Kidney glomerular epithelial cell (primary cell): ENCODE data around the gene JPT2.

ENCODE experiments used
- DNase-seq: peaks from one replicate; lab custom pipeline; 2025; lab: John Stamatoyannopoulos, UW

JPT2 gene

GRCh38 chr16:1677942-1678499, at the start of gene JPT2:
TSS of gene JPT2 (plus strand) at chr16:1678279. CDS start at chr16:1678313, 34 bp downstream.
- peak; percentile 85 for DNase-seq

- DNase-seq: no peak
These were observed 47.4 kb upstream of the JPT2 start for GRCh38 chr16:1630450-1631213.

- DNase-seq: no peak
These were observed 46.8 kb upstream of the JPT2 start for GRCh38 chr16:1631230-1631629.

GRCh38 chr16:1631931-1632637, 46.0 kb upstream of the JPT2 start:
- no peak for DNase-seq

GRCh38 chr16:1632638-1632970, 45.5 kb upstream of the JPT2 start:
- no peak for DNase-seq

DNA sequence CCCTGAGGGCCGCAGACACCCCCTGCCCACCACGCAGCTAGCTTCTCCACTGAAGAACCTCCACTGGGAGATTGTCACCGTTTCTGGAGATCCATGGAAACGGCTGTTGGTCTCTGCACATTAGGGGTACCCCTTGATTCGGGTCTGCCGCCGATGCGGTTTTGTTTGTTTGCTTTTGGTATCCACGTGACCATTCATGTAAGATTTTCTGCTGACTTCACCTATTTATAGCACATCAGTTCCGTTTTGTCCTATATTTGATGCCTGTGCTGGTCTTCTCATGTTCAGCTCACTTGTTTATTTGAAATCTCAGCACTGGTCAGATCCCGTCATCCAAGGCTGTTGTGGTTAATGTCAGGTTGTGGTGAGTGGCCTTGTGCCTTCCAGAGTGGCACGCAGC, 44.8 kb upstream of the JPT2 start:
- no peak for DNase-seq

- DNase-seq: no peak
These were observed 43.5 kb upstream of the JPT2 start for GRCh38 chr16:1634541-1634940.

- no peak for DNase-seq
These were observed 43.0 kb upstream of the JPT2 start for GRCh38 chr16:1635070-1635469.

- no peak for DNase-seq
These were observed 40.6 kb upstream of the JPT2 start for GRCh38 chr16:1637526-1637925.

DNA sequence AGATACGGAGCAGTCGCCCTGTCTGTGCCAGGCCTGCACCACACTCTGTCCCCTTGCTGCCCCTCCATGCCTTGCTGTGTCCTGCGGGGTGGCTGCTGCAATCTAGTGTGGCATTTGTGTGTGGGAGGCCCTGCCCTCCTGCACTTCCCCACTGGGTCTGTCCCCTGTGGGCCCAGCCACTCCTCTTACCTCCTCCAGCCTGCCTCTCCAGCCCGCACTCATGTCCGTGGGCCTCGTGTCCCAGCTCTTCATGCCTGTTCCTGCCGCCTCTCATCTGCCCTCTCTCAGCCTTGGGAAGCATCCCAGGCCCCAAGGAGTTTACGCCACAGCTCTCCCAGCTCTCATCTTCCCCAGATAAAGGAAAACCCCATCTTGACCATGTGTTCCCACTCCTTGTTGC, 39.3 kb upstream of the JPT2 start:
- DNase-seq: no peak

DNA sequence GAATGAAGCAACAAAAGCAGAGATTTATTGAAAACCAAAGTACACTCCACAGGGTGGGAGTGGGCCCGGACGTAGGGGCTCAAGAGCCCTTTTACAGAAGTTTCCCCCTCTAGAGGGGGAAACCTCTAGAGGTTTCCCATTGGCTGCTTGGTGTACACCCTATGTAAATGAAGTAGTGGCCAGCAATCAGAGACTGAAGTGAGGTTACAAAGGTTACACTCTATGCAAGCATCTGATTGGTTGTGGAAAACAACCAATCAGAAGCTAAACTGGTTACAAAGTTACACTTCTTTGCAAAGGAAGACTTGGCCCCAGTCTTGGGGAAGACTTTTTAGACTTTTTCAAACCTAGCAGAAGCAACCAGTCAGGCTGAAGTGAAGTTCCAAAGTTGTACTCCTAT, 38.8 kb upstream of the JPT2 start:
- DNase-seq: no peak

DNA sequence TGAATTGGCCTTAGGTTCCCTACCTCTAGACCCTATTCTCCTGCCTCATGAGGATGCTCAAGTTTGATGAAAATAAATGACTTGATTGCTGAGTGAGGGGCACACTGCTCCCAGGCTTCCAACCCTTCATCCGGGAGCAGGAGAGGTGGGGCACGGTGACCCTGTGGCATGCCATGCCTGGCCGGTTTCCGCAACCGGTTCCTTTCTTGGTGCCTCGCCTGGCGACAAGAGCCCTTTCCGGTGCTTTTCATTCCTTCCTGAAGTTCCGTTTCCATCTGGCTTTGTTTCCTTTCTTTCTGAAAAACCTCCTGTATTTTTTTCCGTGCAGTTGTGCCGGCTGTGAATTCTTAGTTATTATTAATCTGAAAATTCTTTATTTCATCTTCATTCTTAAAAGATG, 38.2 kb upstream of the JPT2 start:
- DNase-seq: no peak

- no peak for DNase-seq
These were observed 37.7 kb upstream of the JPT2 start for GRCh38 chr16:1640261-1640941.

DNA sequence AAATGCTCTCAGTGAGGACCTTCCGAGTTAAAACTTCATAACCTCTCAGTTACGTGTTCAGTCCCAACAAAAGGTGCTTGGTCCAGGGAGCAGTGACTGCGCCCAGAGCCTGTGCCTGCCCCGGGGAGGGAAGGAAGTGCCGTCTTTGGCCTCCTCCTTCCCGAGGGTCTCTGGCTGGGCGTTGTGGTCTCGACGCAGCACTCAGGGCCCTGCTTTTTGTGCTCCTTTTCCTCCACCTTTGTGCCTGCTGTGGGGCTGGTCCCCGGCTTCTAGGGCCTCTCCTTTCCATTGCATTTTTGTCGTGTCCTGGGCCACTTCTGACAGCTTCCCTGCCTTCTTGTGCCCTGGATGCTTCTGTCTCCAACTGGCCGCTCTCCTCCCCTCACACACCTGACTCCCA, 36.8 kb upstream of the JPT2 start:
- DNase-seq: no peak

DNA sequence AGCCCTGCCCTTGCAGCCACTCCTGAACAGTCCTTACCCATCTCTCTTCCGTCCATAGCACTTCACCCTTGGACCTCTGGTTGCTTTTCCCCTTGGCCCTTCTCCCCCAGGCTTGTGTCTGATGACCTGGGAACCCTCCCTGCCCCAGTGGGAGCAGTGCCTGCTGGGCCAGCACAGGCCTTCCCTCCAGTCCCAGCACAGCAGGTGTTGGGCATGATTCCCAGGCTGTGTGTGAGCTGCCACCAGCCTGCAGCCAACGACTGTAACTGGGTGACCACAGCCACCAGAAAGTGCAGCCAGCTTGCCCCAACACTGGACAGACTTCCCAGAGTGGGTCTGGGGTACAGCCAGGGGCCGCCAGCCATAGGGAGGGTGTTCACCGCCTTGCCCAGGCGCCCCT, 35.9 kb upstream of the JPT2 start:
- DNase-seq: no peak

GRCh38 chr16:1642753-1643152, 35.3 kb upstream of the JPT2 start:
- DNase-seq: no peak

- no peak for DNase-seq
These were observed 34.6 kb upstream of the JPT2 start for GRCh38 chr16:1643521-1643920.

DNA sequence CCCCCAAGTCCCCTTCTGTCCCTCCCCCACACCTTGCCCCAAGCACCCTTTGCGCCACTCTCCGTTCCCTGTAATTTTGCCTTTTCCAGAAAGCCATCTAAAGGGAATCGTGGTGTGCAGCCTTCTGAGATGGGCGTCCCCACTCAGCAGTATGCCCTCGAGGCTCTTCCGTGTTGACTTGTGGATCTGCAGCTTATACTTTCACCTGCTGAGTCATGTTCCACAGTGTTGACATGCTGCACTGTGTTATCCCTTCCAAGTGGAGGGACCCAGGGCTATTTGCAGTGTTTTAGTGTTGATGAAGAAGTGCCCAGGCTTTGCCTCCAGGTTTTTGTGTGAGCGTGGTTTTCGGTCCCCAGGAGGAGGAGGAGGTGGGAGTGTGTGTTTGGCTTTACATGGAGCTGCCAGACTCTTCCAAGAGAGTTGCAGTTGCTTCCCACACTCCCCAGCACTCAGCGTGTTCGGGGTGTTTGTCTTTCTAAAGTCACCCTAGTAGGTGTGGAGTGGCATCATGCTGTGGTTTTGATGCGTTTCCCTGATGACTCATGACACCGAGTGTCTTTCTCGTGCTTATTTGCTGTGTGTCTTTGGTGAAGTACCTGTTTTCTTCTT, 32.1 kb upstream of the JPT2 start:
- DNase-seq: no peak

GRCh38 chr16:1647856-1648255, 30.2 kb upstream of the JPT2 start:
- no peak for DNase-seq

DNA sequence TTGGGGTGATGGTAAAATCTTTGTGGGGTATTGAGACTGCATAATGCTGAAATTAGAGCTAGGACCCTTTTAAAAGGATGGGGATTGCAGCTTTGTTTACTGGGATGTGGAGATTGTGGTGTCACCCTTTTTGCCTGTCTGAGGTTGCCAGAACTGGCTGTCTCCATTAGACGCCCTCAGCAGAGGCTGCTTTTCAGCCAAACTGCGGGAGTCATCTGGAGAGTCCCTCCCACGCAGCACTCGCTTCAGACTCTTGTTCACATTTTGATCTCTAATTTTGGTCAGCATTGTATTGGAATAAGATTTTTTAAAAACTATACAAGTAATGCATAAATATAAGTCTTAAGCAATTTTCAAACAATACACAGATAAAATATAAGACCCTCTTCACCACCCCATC, 27.9 kb upstream of the JPT2 start:
- DNase-seq: no peak

DNA sequence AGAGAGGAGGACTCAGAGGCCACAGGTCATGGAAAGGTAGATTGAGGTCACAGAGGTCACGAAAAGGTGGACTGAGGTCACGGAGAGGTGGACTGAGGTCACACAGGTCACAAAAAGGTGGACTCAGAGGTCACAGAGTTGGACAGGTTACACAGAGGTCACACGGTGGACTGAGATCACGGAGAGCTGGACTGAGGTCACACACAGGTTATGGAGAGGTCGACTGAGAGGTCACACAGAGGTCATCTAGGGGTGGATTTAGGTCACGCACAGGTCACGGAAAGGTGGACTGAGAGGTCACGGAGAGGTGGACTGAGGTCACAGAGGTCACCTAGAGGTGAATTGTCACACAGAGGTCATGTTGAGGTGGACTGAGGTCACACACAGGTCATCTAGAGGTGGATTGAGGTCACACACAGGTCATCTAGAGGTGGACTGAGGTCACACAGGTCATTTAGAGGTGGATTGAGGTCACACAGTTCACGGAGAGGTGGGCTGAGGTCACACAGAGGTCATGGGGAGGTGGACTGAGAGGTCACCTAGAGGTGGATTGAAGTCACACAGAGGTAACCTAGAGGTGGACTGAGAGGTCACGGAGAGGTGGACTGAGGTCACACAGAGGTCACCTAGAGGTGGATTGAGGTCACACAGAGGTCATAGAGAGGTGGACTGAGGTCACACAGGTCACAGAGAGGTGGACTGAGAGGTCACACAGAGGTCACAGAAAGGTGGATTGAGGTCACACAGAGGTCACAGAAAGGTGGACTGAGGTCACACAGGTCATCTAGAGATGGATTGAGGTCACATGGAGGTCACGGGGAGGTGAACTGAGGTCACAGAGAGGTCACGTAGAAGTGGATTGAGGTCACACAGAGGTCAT, 26.7 kb upstream of the JPT2 start:
- no peak for DNase-seq

GRCh38 chr16:1651974-1652312, 26.1 kb upstream of the JPT2 start:
- no peak for DNase-seq
